GM18505 (cell line): ENCODE measurements around the gene MARK2.
"Not testable (repeated sequence)": the region's sequence is repeated elsewhere in the genome, so short reads cannot be mapped to it uniquely, and the experiment has no call there.

ENCODE experiments used
- ATAC-seq: cut with Tn5 transposase; IDR thresholded peaks from one replicate; pipeline ENCODE4 v1.9.1; 2021; ENCODE audit not compliant: unreplicated experiment
- POLR2A ChIP-seq: IDR thresholded peaks from 4 replicates; pipeline ENCODE4 v1.6.1; 2011; ENCODE audit warnings: borderline replicate concordance; ENCODE audit not compliant: insufficient read depth, insufficient read length; ENCODE audit errors: extremely low read depth

The MARK2 gene

GRCh38 chr11:63838678-63839507 lies at the start of gene MARK2:
TSS of gene MARK2 (plus strand) at chr11:63839110. CDS start at chr11:63839507, 397 bp downstream.
- ATAC-seq = peak; percentile 76
- peak; percentile 72 for TF ChIP-seq POLR2A

- TF ChIP-seq POLR2A = no peak
- no peak for ATAC-seq
Measured at GRCh38 chr11:63791495-63792167, 47.3 kb upstream of the MARK2 start.

- no peak for ATAC-seq
- TF ChIP-seq POLR2A = no peak
Measured at GRCh38 chr11:63793161-63793560, 45.7 kb upstream of the MARK2 start.

- TF ChIP-seq POLR2A = no peak
- ATAC-seq = no peak
Measured at GRCh38 chr11:63795066-63795465, 43.8 kb upstream of the MARK2 start.

- no peak for TF ChIP-seq POLR2A
- no peak for ATAC-seq
Measured at GRCh38 chr11:63800921-63801320, 38.0 kb upstream of the MARK2 start.

- TF ChIP-seq POLR2A = no peak
- ATAC-seq = no peak
Measured at GRCh38 chr11:63802637-63803414, 36.1 kb upstream of the MARK2 start.

GRCh38 chr11:63804259-63804658 lies 34.7 kb upstream of the MARK2 start:
- no peak for ATAC-seq
- no peak for TF ChIP-seq POLR2A

- ATAC-seq = no peak
- no peak for TF ChIP-seq POLR2A
Measured at GRCh38 chr11:63805844-63806415, 33.0 kb upstream of the MARK2 start.

- not testable (repeated sequence) for ATAC-seq
Measured at GRCh38 chr11:63810383-63810782, 28.5 kb upstream of the MARK2 start.

- no peak for ATAC-seq
- no peak for TF ChIP-seq POLR2A
Measured at GRCh38 chr11:63811522-63811921, 27.4 kb upstream of the MARK2 start.

- peak; percentile 75 for ATAC-seq
- peak; percentile 84 for TF ChIP-seq POLR2A
Measured at GRCh38 chr11:63813035-63813562, 25.8 kb upstream of the MARK2 start, which contains the start of gene SPINDOC. TSS of gene SPINDOC (plus strand) at chr11:63813456. CDS start at chr11:63813687, 231 bp downstream.

- peak; percentile 36 for ATAC-seq
- no peak for TF ChIP-seq POLR2A
Measured at GRCh38 chr11:63813563-63814382, 25.1 kb upstream of the MARK2 start.

- no peak for ATAC-seq
- no peak for TF ChIP-seq POLR2A
Measured at GRCh38 chr11:63814383-63814736, 24.6 kb upstream of the MARK2 start.

GRCh38 chr11:63816166-63816565 lies 22.7 kb upstream of the MARK2 start:
- ATAC-seq = no peak
- no peak for TF ChIP-seq POLR2A
